GM19238 (cell line): ENCODE data around the gene ADAM30.
"Not testable (repeated sequence)": the region's sequence is repeated elsewhere in the genome, so short reads cannot be mapped to it uniquely, and the experiment has no call there.

Experiments
- DNase-seq: peaks from one replicate; pipeline ENCODE4 v3.0.0; 2011; ENCODE audit warnings: low spot score; ENCODE audit not compliant: insufficient read length

Gene ADAM30

DNA sequence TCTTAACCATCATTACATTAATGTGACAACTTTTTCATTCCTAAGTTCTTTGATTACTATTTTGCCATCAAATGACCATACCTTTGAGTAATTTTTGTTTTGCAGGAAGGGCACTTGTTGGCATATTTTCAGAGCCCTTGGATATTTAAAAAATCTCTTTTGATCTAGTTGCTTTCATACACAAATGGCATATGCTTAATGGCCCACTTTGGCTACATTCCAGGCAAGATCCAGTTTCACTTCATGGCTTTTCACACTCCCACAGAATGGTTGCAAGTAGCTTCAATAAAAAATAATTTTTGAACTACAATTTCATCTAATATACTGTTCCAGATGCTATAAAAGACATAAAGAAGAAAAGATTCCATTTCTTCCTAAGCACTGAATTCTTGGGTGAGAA lies 18.1 kb downstream of the ADAM30 start:
- no peak for DNase-seq

DNA sequence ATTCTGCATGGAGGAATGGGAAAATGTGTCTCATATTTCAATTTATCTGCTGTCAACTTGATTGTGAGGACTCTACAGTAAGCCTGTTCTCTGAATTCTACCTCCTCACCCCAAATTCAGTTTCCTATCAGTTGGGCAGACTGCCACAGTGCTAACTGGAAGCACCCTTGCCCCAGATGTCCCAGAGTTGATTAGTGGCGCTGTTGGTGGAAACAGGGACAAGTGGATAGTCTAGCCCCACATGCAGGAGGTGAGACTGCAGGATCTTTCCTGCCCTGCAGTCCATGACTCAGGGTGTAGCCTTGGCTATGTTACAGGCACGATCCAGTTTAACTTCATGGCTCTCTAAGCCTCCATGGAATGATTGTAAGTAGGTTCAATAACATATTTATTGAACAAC lies 22.1 kb downstream of the ADAM30 start:
- DNase-seq, result no peak

GRCh38 chr1:119873135-119874015 lies 22.9 kb downstream of the ADAM30 start:
- DNase-seq, result no peak

- no peak for DNase-seq
Measured at GRCh38 chr1:119871881-119872280, 24.4 kb downstream of the ADAM30 start.

DNA sequence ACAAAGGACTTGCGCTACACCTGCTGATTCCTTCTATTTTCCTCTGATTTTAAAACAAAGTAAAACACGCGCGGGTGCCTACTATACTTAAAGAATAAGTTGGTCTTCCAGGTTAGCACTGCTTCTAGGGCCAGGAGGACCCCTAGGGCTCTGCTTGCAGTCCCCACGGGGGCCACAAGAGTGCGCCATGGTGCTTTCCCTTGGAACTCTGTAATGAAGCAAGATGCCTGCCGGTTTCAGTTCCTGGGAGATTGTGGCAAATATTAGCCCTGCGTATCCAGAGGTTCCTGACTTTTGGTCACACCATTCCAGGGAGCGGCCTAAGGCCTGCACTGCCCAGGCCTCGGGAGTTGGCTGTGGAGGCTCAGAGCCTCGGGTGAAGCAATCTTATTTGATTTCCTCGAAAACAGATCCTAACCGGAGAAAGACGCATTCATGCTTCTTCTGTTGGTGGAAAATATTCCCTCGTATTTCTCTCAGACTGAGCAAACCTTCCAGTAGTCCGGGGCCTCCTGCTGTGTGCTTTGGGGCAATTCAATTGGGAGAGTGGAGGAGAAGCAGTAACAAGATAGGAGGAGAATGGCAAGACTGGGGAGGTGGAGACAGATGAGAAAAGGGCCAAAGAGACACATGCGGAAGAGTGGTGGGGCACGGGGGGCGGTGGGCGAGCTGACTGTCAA lies 25.3 kb downstream of the ADAM30 start:
- DNase-seq, result peak; percentile 33

- DNase-seq, result no peak
Measured at GRCh38 chr1:119869995-119870394, 26.3 kb downstream of the ADAM30 start.

- no peak for DNase-seq
Measured at GRCh38 chr1:119868176-119868575, 28.1 kb downstream of the ADAM30 start.

- no peak for DNase-seq
Measured at GRCh38 chr1:119866451-119866850, 29.9 kb downstream of the ADAM30 start.

- DNase-seq, result no peak
Measured at GRCh38 chr1:119865627-119866026, 30.7 kb downstream of the ADAM30 start.

GRCh38 chr1:119862276-119862675 lies 34.0 kb downstream of the ADAM30 start:
- no peak for DNase-seq

DNA sequence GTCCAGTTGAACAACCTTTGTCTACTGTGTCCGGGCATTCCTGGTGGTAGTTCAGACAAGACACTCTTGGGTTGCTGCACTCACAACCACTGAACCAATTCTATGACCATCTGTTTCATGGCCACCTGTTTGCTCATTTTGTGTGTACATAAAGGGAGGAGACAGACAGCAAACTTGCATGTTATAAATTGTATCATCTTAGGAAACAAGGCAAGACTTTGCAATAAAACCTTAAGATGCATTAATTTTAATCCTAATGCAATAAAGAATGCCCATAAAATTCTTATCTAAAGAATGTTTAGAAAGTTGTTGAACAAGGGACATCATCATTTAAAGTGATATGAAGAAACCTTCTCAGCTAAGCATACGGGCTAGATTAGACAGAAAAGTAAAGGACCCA lies 34.8 kb downstream of the ADAM30 start:
- DNase-seq, result no peak

DNA sequence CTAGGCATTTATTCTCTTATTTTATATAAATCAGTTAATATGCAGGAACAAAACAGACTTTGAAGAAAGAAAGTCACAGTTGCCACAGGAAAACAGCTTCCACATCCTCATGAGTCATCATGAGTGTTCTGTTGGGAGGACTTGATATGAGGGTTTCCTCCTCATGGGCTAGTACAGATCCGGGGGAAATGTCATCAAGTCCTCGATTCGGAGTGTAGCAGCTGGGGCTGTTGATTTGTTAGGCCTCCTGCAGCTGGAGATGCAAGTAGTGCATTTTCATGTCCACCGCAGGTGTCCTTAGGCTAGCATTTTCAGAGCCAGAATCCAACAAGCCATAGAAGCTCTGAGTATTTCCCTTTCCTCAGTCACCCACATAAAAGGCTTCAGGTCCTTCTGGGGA lies 36.7 kb downstream of the ADAM30 start:
- DNase-seq, result no peak

GRCh38 chr1:119858556-119859214 lies 37.6 kb downstream of the ADAM30 start:
- DNase-seq, result not testable (repeated sequence)

- DNase-seq, result no peak
Measured at GRCh38 chr1:119858126-119858525, 38.2 kb downstream of the ADAM30 start.

- DNase-seq, result no peak
Measured at GRCh38 chr1:119853155-119853554, 43.2 kb downstream of the ADAM30 start.

- not testable (repeated sequence) for DNase-seq
Measured at GRCh38 chr1:119844206-119844605, 52.1 kb downstream of the ADAM30 start.
